ENCODE results near the gene PDE11A. TPM values are rescaled to one million over a fixed set of nuclear protein-coding genes. Genes with fewer than 3 reads are reported as not detected.

The PDE11A gene
- total RNA-seq, 6 experiments from 2014 or later: 1.2 to 9.4 (median 6.3) TPM

GRCh38 chr2:177715771-177716170 lies 356.8 kb downstream of the PDE11A start:
- intact Hi-C loops (cut with DNase I): no loop called here
- Histone ChIP-seq H3K27me3 (no peaks in the 10 kb centered on the region), H3K4me1 (no peaks in the 10 kb centered on the region), H3K36me3 (no peaks in the 10 kb centered on the region), H3K4me3 (no peak overlapping the region), H3K9me3 (no peaks in the 10 kb centered on the region), H3K27ac (no peak overlapping the region)
- ATAC-seq (no peak), DNase-seq (no peak)
- WGBS (ENCODE audit: insufficient coverage, low coverage, low lambda C conversion rate, missing lambda C conversion rate): 90% methylated on average over 2 of the region's 2 CpGs
- no peak for TF ChIP-seq CTCF (IDR thresholded peaks at IDR 0.05)
- TF ChIP-seq POLR2A (IDR thresholded peaks at IDR 0.05): no peak

DNA sequence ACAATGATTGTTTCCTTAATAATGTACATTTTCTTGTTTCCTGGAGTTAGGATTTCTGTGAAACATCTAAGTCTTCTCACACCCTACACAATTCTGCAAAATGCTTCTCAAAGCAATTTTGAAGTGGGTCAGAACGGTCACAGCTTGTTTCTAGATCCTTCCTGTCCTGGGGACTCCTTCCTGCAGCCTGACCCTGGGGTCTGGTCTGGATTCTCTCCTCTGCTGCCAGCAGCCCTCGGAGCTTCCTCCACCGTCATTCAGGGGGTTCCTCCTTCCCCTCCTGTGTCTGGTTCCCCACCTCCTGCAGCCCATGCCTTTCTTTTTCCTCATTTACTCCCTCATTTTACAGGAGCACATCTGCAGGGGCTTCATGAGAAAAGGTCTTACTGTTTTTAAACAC lies 357.9 kb downstream of the PDE11A start:
- Histone ChIP-seq H3K27me3 (no peaks in the 10 kb centered on the region), H3K4me1 (no peaks in the 10 kb centered on the region), H3K27ac (no peak overlapping the region), H3K36me3 (no peaks in the 10 kb centered on the region), H3K9me3 (no peaks in the 10 kb centered on the region), H3K4me3 (no peak overlapping the region)
- WGBS (ENCODE audit: insufficient coverage, low coverage, low lambda C conversion rate, missing lambda C conversion rate): 4% methylated on average over 3 of the region's 3 CpGs
- peak; percentile 46 to 82 (median 52) for ATAC-seq
- TF ChIP-seq CTCF (IDR thresholded peaks at IDR 0.05) (no peak), POLR2A (IDR thresholded peaks at IDR 0.05) (no peak)
- no peak for DNase-seq
- intact Hi-C loops (cut with DNase I): no loop called here

DNA sequence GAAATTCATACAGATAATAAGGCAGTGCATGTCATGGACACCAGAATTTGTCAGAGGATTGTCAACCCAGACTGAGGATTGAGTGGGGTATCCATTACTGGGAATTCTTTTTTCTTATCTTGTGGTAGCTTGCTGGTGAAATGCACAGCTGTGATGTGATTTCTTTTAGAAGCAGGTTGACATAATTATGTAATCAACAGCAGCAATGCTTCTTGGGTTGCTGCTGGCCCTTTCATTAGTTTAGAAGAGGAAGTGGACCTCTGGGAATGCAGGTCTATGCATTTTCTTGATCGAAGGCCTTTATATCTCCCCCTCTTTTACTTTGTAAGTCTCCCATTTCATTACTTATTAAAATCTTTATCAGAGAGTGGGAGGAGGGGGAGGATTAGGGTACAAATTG lies 360.1 kb downstream of the PDE11A start:
- Histone ChIP-seq H3K36me3 (no peaks in the 10 kb centered on the region), H3K27ac (no peak overlapping the region), H3K27me3 (no peaks in the 10 kb centered on the region), H3K4me3 (no peak overlapping the region), H3K9me3 (no peaks in the 10 kb centered on the region), H3K4me1 (no peaks in the 10 kb centered on the region)
- DNase-seq (no peak), ATAC-seq (no peak)
- intact Hi-C loops (cut with DNase I): no loop called here
- TF ChIP-seq CTCF (IDR thresholded peaks at IDR 0.05) (no peak), POLR2A (IDR thresholded peaks at IDR 0.05) (no peak)
- WGBS (ENCODE audit: insufficient coverage, low coverage, low lambda C conversion rate, missing lambda C conversion rate): 50% methylated on average over 1 of the region's 1 CpG

- ATAC-seq: no peak
- TF ChIP-seq CTCF (IDR thresholded peaks at IDR 0.05) (no peak), POLR2A (IDR thresholded peaks at IDR 0.05) (no peak)
- intact Hi-C loops (cut with DNase I): no loop called here
- H3K36me3 ChIP-seq: no peaks in the 10 kb centered on the region
- 85% methylated on average over 9 of the region's 9 CpGs for WGBS (ENCODE audit: insufficient coverage, low coverage, low lambda C conversion rate, missing lambda C conversion rate)
- H3K9me3 ChIP-seq: no peaks in the 10 kb centered on the region
- H3K4me3 ChIP-seq: no peak overlapping the region
- H3K27me3 ChIP-seq: no peaks in the 10 kb centered on the region
- no peak for DNase-seq
- H3K27ac ChIP-seq: no peak overlapping the region
- H3K4me1 ChIP-seq: no peaks in the 10 kb centered on the region
Measured at GRCh38 chr2:177711483-177712265, 360.9 kb downstream of the PDE11A start.
